Smooth muscle cell (in vitro differentiated cells): ENCODE results near the gene CDKN2B. TPM values are rescaled to one million over a fixed set of nuclear protein-coding genes. Genes with fewer than 3 reads are reported as not detected.

Experiments used
- DNase-seq: peaks from one replicate; lab custom pipeline; 2025; ENCODE audit not compliant: unreplicated experiment; lab: John Stamatoyannopoulos, UW
- H2AFZ ChIP-seq: fragments of 200-600 bp; sonication (generic); 2 replicates; pipeline ENCODE4 v1.6.0; 2016; ENCODE audit warnings: antibody characterized with exemption, low read depth, mild to moderate bottlenecking
- H3F3A ChIP-seq: fragments of 200-600 bp; sonication (generic); 2 replicates; pipeline ENCODE4 v1.6.0; 2017; ENCODE audit warnings: antibody characterized with exemption, low read depth
- H3K27ac ChIP-seq: fragments of 200-600 bp; sonication (generic); 2 replicates; pipeline ENCODE4 v1.5.1; 2016; ENCODE audit warnings: low read depth, mild to moderate bottlenecking
- H3K27me3 ChIP-seq: fragments of 200-600 bp; sonication (generic); 2 replicates; pipeline ENCODE4 v1.6.1; 2016; ENCODE audit warnings: low read depth, mild to moderate bottlenecking
- H3K36me3 ChIP-seq: fragments of 200-600 bp; sonication (generic); 2 replicates; pipeline ENCODE4 v1.5.1; 2016; ENCODE audit warnings: low read depth
- H3K4me1 ChIP-seq: fragments of 200-600 bp; sonication (generic); 2 replicates; pipeline ENCODE4 v1.5.1; 2016; ENCODE audit warnings: low read depth
- H3K4me2 ChIP-seq: fragments of 200-600 bp; sonication (generic); 2 replicates; pipeline ENCODE4 v1.6.0; 2016; ENCODE audit warnings: mild to moderate bottlenecking
- H3K4me3 ChIP-seq: fragments of 200-600 bp; sonication (generic); 2 replicates; pipeline ENCODE4 v1.5.1; 2016; ENCODE audit warnings: mild to moderate bottlenecking
- H3K79me2 ChIP-seq: fragments of 200-600 bp; sonication (generic); 2 replicates; pipeline ENCODE4 v1.6.0; 2016; ENCODE audit warnings: low read depth, mild to moderate bottlenecking
- H3K9ac ChIP-seq: fragments of 200-600 bp; sonication (generic); 2 replicates; pipeline ENCODE4 v1.6.0; 2016; ENCODE audit warnings: low read depth
- H3K9me3 ChIP-seq: fragments of 200-600 bp; sonication (generic); replicated peaks from 2 replicates; pipeline ENCODE4 v1.5.1; 2016; ENCODE audit warnings: low read depth
- H4K20me1 ChIP-seq: fragments of 200-600 bp; sonication (generic); 2 replicates; pipeline ENCODE4 v1.6.0; 2016; ENCODE audit warnings: low read depth
- CTCF ChIP-seq: fragments of 200-600 bp; sonication (generic); IDR thresholded peaks from 2 replicates; pipeline ENCODE4 v1.5.1; 2017; ENCODE audit warnings: borderline replicate concordance, mild to moderate bottlenecking, antibody characterized with exemption; ENCODE audit not compliant: insufficient read depth, poor library complexity, severe bottlenecking
- WGBS: methylation state at CpG from one replicate; pipeline ENCODE4 v1.1.7; 2016; ENCODE audit warnings: low lambda C conversion rate; 5-methylcytosine and 5-hydroxymethylcytosine counted together
- polyA plus RNA-seq: library from polyadenylated mRNA; unstranded; fragments of >200 nt; fragmentation: Nextera tagmentation; extraction: Ambion mirVana; gene quantifications from 2 replicates; pipeline ENCODE4 v1.2.1, GENCODE V29; 2016
- total RNA-seq: library from RNA; depleted of rRNA; stranded (reverse); fragments of >200 nt; gene quantifications from 2 replicates; pipeline ENCODE4 v1.2.3, GENCODE V29; 2014

Gene CDKN2B
- total and polyA plus RNA-seq, 2 experiments from 2014 or later = 116 to 184 TPM

GRCh38 chr9:21984101-21984500 lies 25.0 kb downstream of the CDKN2B start:
- DNase-seq = no peak
- no peak overlapping the region for H3K4me2 ChIP-seq
- no peaks in the 10 kb centered on the region for H3F3A ChIP-seq
- H3K27me3 ChIP-seq = peaks cover 79% of the 10 kb centered on the region
- no peak overlapping the region for H3K27ac ChIP-seq
- no peaks in the 10 kb centered on the region for H4K20me1 ChIP-seq
- H3K4me3 ChIP-seq = no peak overlapping the region
- H3K9ac ChIP-seq = no peak overlapping the region
- no peaks in the 10 kb centered on the region for H3K9me3 ChIP-seq
- H3K79me2 ChIP-seq = no peaks in the 10 kb centered on the region
- no peak overlapping the region for H2AFZ ChIP-seq
- no peaks in the 10 kb centered on the region for H3K4me1 ChIP-seq
- no peaks in the 10 kb centered on the region for H3K36me3 ChIP-seq
- TF ChIP-seq CTCF = no peak

- TF ChIP-seq CTCF = no peak
- Histone ChIP-seq H3K4me1 (no peaks in the 10 kb centered on the region), H3K36me3 (no peaks in the 10 kb centered on the region), H3K4me2 (no peak overlapping the region), H3K79me2 (no peaks in the 10 kb centered on the region), H3K27ac (no peak overlapping the region), H3F3A (no peaks in the 10 kb centered on the region), H4K20me1 (no peaks in the 10 kb centered on the region), H3K4me3 (no peak overlapping the region), H3K27me3 (peaks cover 79% of the 10 kb centered on the region), H3K9ac (no peak overlapping the region), H2AFZ (no peak overlapping the region), H3K9me3 (no peaks in the 10 kb centered on the region)
- no peak for DNase-seq
- 75% methylated on average over 1 of the region's 1 CpG for WGBS
Measured at GRCh38 chr9:21983561-21983935, 25.6 kb downstream of the CDKN2B start.

- no peaks in the 10 kb centered on the region for H3K9me3 ChIP-seq
- H3K36me3 ChIP-seq = no peaks in the 10 kb centered on the region
- H3K4me2 ChIP-seq = no peak overlapping the region
- peaks cover 81% of the 10 kb centered on the region for H3K27me3 ChIP-seq
- no peaks in the 10 kb centered on the region for H4K20me1 ChIP-seq
- H3K27ac ChIP-seq = no peak overlapping the region
- H3K79me2 ChIP-seq = no peaks in the 10 kb centered on the region
- DNase-seq = no peak
- no peak overlapping the region for H3K4me3 ChIP-seq
- no peak overlapping the region for H2AFZ ChIP-seq
- H3K9ac ChIP-seq = no peak overlapping the region
- no peaks in the 10 kb centered on the region for H3F3A ChIP-seq
- H3K4me1 ChIP-seq = no peaks in the 10 kb centered on the region
- TF ChIP-seq CTCF = no peak
- 76% methylated on average over 1 of the region's 1 CpG for WGBS
Measured at GRCh38 chr9:21982861-21983560, 26.1 kb downstream of the CDKN2B start.

- no peak overlapping the region for H2AFZ ChIP-seq
- H3K4me2 ChIP-seq = no peak overlapping the region
- no peaks in the 10 kb centered on the region for H3K9me3 ChIP-seq
- H3K4me3 ChIP-seq = no peak overlapping the region
- H3K79me2 ChIP-seq = no peaks in the 10 kb centered on the region
- no peaks in the 10 kb centered on the region for H4K20me1 ChIP-seq
- H3F3A ChIP-seq = no peaks in the 10 kb centered on the region
- peaks cover 83% of the 10 kb centered on the region for H3K27me3 ChIP-seq
- no peak overlapping the region for H3K9ac ChIP-seq
- TF ChIP-seq CTCF = no peak
- no peaks in the 10 kb centered on the region for H3K4me1 ChIP-seq
- no peak for DNase-seq
- WGBS = 71% methylated on average over 1 of the region's 1 CpG
- H3K27ac ChIP-seq = no peak overlapping the region
- H3K36me3 ChIP-seq = no peaks in the 10 kb centered on the region
Measured at GRCh38 chr9:21982391-21982790, 26.7 kb downstream of the CDKN2B start.
